ENCODE measurements around the gene BAIAP2.

GRCh38 chr17:81151278-81151677 is 116.3 kb downstream of the BAIAP2 start:
- TF ChIP-seq ISL1 (CRISPR knock-in tag; IDR thresholded peaks at IDR 0.05) (no peak), ZNF565 (CRISPR knock-in tag; conservative IDR thresholded peaks at IDR 0.05; ENCODE audit: low read depth) (no peak), POU6F1 (CRISPR knock-in tag; IDR thresholded peaks at IDR 0.05; ENCODE audit: borderline replicate concordance, low read depth) (no peak), RARB (CRISPR knock-in tag; IDR thresholded peaks at IDR 0.05) (no peak), TOX (CRISPR knock-in tag; IDR thresholded peaks at IDR 0.05; ENCODE audit: borderline replicate concordance) (no peak), ESRRG (CRISPR knock-in tag; IDR thresholded peaks at IDR 0.05) (no peak), ZC3H10 (CRISPR knock-in tag; IDR thresholded peaks at IDR 0.05) (no peak), CSDC2 (CRISPR knock-in tag; IDR thresholded peaks at IDR 0.05) (no peak), ZNF8 (CRISPR knock-in tag; IDR thresholded peaks at IDR 0.05) (no peak), PPARA (CRISPR knock-in tag; IDR thresholded peaks at IDR 0.05; ENCODE audit: borderline replicate concordance) (no peak), ZFP30 (CRISPR knock-in tag; IDR thresholded peaks at IDR 0.05) (no peak), ZNF70 (CRISPR knock-in tag; IDR thresholded peaks at IDR 0.05) (no peak)
- TF ChIP-seq, protein P1, sequence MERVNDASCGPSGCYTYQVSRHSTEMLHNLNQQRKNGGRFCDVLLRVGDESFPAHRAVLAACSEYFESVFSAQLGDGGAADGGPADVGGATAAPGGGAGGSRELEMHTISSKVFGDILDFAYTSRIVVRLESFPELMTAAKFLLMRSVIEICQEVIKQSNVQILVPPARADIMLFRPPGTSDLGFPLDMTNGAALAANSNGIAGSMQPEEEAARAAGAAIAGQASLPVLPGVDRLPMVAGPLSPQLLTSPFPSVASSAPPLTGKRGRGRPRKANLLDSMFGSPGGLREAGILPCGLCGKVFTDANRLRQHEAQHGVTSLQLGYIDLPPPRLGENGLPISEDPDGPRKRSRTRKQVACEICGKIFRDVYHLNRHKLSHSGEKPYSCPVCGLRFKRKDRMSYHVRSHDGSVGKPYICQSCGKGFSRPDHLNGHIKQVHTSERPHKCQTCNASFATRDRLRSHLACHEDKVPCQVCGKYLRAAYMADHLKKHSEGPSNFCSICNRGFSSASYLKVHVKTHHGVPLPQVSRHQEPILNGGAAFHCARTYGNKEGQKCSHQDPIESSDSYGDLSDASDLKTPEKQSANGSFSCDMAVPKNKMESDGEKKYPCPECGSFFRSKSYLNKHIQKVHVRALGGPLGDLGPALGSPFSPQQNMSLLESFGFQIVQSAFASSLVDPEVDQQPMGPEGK (CRISPR knock-in tag; IDR thresholded peaks at IDR 0.05; ENCODE audit: borderline replicate concordance) = no peak
